GM19452 (cell line): ENCODE results near the gene FAM120B.
"Not testable (repeated sequence)": the region's sequence is repeated elsewhere in the genome, so short reads cannot be mapped to it uniquely, and the experiment has no call there.

ENCODE experiments used
- ATAC-seq: cut with Tn5 transposase; IDR thresholded peaks from one replicate; pipeline ENCODE4 v1.9.1; 2021; ENCODE audit not compliant: unreplicated experiment

The FAM120B gene, protein sequence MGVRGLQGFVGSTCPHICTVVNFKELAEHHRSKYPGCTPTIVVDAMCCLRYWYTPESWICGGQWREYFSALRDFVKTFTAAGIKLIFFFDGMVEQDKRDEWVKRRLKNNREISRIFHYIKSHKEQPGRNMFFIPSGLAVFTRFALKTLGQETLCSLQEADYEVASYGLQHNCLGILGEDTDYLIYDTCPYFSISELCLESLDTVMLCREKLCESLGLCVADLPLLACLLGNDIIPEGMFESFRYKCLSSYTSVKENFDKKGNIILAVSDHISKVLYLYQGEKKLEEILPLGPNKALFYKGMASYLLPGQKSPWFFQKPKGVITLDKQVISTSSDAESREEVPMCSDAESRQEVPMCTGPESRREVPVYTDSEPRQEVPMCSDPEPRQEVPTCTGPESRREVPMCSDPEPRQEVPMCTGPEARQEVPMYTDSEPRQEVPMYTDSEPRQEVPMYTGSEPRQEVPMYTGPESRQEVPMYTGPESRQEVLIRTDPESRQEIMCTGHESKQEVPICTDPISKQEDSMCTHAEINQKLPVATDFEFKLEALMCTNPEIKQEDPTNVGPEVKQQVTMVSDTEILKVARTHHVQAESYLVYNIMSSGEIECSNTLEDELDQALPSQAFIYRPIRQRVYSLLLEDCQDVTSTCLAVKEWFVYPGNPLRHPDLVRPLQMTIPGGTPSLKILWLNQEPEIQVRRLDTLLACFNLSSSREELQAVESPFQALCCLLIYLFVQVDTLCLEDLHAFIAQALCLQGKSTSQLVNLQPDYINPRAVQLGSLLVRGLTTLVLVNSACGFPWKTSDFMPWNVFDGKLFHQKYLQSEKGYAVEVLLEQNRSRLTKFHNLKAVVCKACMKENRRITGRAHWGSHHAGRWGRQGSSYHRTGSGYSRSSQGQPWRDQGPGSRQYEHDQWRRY

DNA sequence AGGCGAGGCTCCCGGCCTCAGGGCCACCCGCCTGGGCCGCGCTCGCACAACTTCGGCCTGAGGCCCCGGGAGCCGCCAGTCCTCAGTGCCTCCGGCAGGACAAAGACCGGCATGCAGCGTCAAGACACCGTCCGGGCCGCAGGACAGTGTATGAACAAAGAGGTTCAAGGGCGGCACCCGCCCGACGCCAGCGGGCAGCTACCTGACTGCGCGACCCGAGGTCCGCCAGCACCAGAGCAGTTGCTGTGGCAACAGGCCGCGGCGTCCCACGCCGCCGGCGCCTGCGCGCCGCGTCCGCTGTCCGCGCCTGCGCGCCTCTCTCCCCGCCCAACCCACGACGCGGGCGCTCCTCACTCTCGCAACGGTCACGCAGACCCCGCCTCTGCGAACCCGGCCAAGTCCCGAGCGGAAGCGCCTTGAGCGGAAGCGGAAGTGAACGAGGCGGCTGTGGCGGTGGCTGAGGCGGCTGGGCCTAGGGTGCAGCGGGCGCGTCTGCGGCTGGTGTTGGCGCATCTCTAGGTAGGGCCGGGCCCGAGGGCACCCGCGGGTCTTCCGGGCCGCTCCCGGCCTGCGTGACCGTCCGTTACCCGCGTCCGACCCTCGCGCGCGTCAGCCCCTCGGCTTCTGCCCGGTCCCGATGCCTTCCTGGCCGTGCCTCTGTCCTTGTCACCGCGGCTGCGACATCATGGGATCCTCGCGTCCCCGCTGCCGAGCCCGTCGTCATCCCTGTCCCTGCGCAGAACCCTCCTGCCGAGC lies at the start of gene FAM120B:
FAM120B (plus strand) TSS at position 435 of the 756 bp plus-strand sequence. CDS start 10,633 bp downstream, outside the sequence.
- ATAC-seq: peak; percentile 97

DNA sequence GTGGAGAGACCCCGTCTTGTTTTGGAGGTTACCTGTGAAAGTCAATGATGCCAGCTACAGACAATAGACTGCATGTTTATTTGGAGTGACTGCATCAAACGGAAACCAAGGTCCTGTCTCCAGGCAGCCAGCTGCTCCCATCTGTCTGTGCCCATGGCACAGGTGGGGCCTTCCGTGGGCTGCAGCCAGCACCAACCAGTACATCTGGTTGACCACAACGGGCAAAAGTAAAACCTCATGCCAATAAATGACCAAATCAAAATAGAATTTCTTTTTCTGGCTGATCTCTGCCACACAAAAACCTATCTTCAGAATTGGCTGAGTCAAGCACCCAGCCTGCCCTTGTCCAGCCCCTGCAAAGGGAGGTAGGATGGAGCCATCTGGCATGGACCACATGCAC lies 49.2 kb upstream of the FAM120B start:
- ATAC-seq: no peak

DNA sequence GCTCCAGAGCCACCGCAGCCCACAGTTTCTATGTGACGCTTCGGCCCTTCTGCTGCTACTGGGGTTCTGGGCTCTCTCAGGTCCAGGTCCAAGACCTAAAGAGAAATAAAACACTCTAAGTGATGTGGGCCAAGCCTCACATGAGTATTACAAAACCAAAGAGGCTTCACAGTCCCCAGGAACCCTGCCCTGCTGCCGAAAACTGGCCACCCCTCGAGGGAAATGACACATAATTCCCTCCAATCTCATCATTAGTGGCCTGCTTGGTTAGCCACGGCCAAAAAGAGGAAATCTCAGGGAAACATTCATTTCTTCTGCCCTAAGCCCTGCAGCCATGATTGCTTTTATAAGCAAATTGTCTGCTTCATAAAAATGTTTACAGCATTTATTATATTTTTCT lies 48.2 kb upstream of the FAM120B start:
- ATAC-seq: no peak

DNA sequence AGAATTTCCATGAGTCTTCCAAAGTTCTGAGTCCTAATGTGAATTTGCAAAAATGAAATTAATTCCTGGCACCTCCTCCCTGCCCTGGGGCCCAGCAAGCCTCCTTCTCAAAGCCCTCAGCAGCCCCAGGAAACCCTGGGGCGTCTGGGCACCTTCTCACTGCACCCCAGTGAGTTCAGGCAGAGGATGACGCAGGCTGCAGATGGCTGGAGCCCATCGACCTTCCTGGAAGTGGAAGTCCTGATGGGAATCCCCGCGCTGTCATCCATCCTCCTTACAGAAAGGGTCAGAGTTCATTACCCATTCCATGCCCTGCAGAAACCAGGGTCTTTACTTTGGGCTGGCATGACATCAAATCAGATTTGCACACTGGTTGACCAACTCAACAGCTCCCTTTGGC lies 47.3 kb upstream of the FAM120B start:
- no peak for ATAC-seq

DNA sequence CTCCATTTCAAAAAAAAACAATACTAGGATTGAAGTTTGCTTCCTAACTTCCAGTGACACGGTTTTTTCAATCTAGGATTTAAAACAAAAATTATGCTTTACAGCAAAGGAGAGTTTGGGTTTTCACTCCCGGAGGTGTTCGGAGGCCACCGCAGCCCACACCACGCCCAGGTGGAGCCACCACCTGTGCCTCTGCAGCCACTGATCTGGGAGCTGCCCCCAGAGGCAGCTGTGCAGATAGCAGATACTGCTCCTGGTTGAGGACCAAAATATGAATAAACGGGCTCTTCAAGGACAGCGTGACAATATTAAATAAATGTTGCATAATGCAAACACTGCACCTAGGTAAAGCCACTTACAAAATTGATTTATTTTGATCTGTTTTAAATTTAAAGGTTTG lies 45.9 kb upstream of the FAM120B start:
- ATAC-seq: no peak

DNA sequence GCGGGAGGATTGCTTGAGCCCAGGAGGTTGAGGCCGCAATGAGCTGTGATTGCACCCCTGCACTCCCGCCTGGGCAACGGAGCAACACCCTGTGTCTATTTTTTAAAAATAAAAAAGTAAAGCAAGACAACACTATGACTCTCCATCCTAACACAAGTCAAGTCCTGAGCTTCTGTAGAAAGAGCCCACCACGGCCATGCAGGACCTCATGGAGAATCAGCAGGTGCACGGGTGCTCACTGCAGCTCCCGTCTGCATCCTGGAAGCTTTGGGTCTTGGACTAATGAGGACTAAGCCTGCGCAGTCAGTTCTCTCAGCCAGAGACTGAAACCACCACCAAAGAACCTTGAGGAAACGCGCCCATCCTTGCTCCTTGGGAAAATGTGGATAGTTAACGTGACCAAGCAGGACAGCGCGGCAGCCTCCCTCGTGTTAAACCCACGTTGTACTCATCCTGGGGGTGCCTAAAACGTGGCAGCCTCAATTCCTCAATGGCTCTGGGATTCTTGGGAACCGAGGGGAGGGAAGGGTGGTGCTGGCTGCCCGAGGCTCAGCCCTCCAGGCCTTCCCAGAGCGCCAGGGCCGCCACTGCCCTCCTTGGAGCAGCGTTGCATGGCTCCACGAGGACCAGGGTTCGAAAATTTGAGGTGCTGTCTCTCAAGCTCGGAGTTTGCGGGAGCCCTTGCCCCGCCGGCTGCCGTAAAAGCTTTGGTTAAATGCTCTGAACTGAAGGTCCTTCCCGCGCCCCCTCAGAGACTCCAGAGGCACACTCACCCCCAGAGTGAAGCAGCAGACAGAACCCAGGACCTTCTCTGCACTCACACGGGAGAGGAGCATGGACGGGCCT lies 44.7 kb upstream of the FAM120B start:
- ATAC-seq: no peak

DNA sequence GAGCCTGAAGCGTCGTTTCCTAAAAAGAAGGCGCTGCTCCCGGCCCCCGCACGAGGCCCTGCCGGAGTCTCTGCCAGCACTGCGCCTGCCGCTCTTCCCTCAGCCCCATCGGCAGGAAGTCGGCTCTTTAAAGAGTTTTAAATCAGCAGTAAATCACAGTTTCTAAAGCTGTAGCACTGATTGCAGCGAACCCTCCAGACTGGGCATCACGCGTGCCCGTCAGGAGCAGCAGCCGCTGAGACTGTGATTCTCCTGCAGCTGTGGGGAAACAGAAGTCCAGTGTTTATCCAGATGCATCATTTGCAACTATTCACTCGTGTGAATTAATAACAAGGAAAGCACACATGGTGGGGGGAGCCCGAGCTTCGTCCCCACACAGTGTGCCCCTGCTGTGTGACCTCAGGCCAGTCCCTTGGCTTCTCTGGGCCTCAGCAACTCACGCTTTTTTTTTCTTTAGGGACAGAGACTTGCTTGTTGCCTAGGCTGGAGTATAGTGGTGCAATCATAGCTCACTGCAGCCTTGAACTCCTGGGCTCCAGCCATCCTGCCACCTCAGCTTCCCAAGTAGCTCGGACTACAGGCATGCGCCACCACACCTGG lies 44.0 kb upstream of the FAM120B start:
- ATAC-seq: no peak

DNA sequence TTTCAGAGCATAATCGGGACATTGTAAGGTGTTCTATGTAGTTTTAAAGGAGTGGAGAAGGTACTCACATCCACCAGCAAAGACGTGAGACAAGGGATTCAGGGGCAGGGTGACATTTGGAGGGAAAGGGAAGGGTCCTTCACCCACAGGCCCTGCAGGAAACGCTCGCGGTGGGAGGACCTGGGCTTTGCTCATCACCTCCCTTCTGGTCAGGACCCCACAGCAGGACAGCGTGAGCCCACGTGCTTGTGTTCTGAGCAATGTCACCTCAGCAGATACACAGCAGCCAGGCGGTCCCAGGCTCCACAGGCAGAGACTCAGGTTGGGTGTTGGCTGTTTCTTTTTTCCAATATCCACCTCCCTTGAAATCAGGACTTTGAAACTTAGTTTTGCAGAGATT lies 43.1 kb upstream of the FAM120B start:
- no peak for ATAC-seq

DNA sequence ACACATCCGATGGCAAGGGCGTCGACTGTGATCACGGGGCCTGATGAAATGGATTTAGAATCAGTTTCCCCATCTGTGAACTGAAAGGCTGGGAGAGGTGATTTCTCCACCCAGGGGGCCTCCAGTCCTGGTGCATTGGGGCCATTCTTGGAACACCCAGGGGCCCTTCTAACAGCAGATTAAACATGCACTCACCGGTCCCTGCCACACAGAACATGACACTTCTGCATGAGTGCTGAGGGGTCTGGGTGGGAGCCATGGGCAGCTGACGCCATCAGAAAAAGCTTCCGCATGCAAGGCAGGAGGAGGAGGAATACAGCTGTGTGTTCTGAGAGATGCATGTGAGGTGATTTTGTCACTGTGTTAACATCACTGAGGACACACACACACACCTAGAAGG lies 42.5 kb upstream of the FAM120B start:
- no peak for ATAC-seq

DNA sequence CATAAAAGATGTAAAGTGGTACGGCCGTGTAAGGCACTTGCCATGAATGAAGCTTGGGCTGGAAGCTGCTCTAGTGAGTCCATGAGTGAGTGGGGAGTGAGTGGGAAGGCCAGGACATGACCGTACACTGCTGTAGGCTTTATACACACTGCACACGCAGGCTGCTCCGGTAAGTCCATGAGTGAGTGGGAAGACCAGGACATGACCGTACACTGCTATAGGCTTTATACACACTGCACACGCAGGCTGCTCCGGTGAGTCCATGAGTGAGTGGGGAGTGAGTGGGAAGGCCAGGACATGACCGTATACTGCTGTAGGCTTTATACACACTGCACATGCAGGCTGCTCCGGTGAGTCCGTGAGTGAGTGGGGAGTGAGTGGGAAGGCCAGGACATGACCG lies 41.9 kb upstream of the FAM120B start:
- ATAC-seq: not testable (repeated sequence)

DNA sequence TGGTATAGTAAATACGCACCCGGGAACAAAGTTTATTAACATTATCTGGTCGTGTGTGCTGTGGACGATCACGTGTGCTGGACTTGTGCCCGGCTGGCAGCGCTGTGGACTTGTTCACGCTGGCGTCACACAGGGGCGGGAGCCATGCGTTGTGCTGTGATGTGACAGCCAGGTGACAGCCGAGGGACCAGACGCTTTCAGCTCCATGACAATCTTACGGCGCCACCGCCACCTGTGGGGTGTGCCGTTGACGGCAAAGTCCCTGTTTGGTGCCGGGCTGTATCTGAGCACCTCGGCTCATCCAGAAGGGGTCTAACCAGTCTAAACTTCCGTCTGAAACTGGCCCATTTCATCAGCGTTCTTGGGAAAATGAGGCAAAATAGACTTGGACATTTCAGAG lies 40.9 kb upstream of the FAM120B start:
- no peak for ATAC-seq

DNA sequence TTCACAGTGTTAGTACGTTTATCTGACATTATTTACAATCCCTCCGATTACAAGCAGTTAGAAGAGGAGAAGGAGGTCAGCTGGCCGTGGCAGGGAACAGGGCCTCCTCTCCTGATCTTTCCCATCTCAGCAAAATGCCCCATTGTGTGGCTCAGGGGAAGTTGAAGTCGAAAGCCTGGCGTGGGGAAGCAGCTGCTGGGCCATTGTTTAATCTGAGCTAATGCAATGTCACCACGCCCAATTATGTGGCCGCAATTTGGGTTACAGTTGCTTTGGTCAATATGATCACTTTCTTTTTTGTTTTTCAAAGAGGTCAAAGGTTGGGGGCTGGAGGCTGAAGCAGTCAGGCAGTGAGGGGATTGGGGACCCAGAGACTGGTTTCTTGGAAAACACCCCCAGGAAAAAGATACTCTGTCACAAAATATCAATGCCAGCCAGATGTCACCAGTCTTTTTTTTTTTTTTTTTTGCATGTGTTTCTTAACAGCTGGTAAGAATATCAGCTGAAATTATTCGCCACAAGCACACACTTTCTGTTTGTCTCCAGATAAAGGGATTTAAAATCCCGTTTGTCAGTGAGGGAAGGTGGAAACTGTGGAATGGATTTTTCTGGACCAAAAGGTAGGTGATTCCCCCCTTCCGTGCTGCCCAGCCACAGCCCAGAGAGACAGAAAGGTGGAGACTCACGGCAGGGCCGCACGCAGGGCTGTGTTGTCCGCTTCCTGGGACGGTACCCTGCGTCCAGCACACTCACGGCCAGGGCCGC lies 40.3 kb upstream of the FAM120B start:
- no peak for ATAC-seq

DNA sequence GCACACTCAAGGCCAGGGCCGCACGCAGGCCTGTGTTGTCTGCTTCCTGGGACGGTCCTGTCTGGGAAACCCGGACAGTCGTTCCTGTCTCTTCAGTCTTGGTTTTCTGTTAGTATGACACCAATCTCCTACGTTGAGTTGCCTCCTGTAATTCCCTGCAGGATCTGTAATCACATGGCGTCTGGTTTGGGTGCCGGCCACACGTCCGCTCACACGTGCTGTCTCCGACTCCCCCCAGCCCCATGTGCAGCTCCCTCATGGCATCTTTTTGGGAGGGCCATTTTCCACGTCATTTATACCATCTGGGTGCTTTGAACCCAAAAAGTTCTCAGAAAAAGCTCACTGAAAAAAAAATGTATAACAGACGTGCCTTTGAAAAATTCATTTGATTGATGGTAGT lies 38.9 kb upstream of the FAM120B start:
- no peak for ATAC-seq

DNA sequence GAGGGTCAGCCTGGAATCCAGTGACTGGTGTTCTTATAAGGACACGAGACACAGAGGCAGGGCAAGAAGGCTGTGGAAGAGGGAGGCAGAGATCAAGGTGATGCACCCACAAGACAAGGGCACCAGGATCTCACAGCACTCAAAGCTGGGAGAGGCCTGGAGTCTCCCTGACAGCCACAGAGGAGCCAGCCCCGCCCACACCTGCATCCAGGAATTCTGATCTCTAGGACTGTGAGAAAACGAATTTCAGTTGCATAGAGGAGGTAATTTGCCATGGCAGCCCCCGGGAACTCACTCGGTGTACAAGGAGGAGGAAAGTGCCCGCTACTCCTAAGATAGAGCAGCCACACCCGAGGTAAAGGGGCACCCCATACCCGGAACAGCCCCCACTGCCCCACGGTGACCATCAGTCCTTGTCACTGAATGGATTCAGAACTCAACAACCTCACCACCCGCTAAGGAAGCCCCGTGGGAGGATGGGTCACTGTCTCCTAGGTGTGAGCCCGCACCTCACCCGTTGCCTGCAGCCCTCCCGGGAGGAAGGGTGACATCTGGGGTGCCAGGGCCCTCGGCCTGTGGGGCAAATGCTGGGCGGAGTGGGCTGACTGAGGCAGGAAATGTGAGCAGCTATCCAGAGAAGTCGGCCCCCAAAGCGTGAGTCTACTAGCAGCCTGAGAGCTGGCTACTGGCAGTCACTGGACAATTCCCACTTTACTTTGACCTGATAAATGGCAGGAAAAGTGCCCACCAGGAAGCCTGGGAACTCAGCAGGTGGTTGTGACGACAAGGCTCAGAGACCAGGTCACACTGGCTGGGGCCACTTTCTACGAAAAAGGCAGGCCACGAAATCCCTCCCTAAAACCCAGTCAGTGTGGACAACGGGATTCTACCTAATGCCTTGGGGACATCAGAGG lies 38.1 kb upstream of the FAM120B start:
- ATAC-seq: no peak

DNA sequence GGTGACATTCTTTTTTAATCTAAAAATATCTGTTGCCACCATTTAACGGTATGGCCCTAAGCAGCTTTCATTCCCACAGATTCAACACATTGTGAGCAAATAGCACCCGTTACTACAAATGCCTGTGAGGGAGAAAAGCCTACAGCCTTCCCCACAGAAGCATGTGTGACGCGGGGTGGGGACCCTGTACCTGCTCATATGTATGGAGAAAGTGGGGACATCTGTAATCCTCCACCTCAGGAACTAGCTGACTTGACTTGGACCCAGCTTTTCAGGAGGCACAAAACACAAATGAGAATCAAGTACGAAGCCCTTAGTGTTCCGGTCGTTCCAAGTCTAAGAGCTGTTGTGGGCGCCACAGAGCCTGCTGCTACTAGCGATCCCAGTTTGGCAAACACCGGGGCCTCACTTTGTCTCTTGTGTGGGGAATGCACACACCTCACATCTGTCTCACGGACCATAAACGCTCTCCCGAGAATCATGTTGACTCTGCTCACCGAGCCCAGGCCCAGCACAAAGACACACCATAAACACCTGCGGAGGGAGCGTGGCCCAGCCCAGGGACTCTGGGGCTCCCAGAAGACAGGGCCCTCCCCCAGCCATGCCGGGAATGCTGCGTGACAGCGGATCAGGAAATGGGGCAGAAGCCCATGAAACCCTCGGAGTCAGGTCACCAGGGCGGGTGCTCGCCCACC lies 37.3 kb upstream of the FAM120B start:
- ATAC-seq: no peak

DNA sequence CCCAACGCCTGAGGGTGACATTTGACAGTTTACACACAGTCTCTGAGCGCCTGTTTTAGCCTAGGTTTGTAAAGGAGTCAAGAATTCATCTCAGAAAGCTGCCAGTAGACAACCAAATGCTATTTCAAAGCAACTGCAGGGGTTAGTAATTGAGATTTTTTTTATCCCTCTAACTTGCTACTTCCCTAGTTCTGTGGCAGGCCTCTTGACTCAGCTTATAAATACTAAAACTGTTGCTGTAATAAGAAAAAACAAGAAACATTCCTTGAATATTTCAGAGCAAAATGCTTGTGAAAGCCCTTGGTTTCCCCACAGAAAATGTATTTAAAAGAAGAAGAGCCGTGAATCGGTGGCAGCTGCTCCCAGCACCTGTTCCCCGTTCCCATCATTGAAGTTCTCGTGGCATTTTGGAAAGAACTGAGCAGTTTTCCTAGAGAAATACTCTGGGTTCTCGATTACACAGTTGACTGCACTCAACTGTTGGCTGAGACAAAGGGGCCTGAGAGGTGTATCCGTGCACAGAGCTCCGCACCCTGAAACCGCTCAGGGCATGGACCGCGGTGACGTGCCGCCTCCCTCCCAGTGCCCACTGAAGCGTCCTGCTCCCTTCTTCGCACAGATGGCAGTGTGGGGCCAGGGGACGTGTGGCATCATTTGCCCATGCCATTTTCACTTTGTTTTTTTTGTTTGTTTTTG lies 36.6 kb upstream of the FAM120B start:
- ATAC-seq: no peak

DNA sequence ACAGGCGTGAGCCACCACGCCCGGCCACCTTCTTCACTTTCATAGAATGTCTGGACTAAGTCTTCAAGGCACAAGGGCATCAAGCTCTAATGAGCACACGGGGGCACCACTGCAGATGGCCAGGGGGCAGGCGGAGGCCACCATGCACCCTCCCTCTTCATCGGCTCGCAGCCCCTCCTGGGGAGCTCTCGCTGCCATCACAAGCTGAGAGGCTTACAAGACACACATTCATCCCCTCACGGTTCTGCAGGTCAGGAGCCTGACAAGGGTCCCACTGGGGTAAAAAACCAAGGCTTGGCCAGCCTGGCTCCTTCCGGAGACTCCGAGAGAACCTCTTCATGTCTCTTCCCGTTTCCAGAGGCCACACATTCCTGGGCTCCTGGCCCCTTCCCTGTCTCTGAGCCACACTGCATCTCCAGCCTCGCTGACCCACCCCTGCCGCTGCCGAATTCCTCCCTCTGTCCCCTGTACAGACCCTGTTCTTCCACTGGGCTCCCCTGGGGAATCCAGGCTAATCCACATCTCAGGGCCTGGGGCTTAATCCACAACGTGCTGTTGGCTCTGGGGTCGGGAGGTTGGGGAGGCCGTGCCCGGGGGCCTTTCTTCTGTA lies 35.5 kb upstream of the FAM120B start:
- no peak for ATAC-seq
